Umbilical cord (tissue), 2 donors: ENCODE data around the gene STK17B. TPM values are rescaled to one million over a fixed set of nuclear protein-coding genes. Genes with fewer than 3 reads are reported as not detected.

Experiments
- DNase-seq: peaks from one replicate; pipeline ENCODE4 v3.0.0-alpha.2; 2015; ENCODE audit warnings: low spot score
- total RNA-seq: library from RNA; depleted of rRNA; stranded (reverse); fragments of >200 nt; gene quantifications from one replicate; pipeline ENCODE4 v1.2.3, GENCODE V29; 2014; ENCODE audit warnings: low replicate concordance; ENCODE audit not compliant: insufficient read depth

STK17B gene
- total RNA-seq, 1 donor from 2014 or later: 33.5 TPM

- DNase-seq: no peak
Observed at GRCh38 chr2:196159221-196159892, 12.0 kb downstream of the STK17B start.

GRCh38 chr2:196155575-196155974 lies 15.8 kb downstream of the STK17B start:
- DNase-seq: no peak

GRCh38 chr2:196153480-196153879 lies 17.9 kb downstream of the STK17B start:
- no peak for DNase-seq

- DNase-seq: no peak
Observed at GRCh38 chr2:196149948-196150347, 21.4 kb downstream of the STK17B start.

GRCh38 chr2:196148736-196149135 lies 22.6 kb downstream of the STK17B start:
- no peak for DNase-seq

- DNase-seq: no peak
Observed at GRCh38 chr2:196145256-196145655, 26.1 kb downstream of the STK17B start.

- DNase-seq: no peak
Observed at GRCh38 chr2:196144513-196145126, 26.8 kb downstream of the STK17B start.

- DNase-seq: no peak
Observed at GRCh38 chr2:196143730-196144131, 27.6 kb downstream of the STK17B start.

- no peak for DNase-seq
Observed at GRCh38 chr2:196142825-196143224, 28.6 kb downstream of the STK17B start.

- DNase-seq: no peak
Observed at GRCh38 chr2:196140213-196140612, 31.2 kb downstream of the STK17B start.

GRCh38 chr2:196137271-196137670 lies 34.1 kb downstream of the STK17B start:
- no peak for DNase-seq

GRCh38 chr2:196136151-196136550 lies 35.2 kb downstream of the STK17B start:
- DNase-seq: no peak

- no peak for DNase-seq
Observed at GRCh38 chr2:196131949-196132925, 39.1 kb downstream of the STK17B start.

GRCh38 chr2:196131384-196131937 lies 39.9 kb downstream of the STK17B start:
- no peak for DNase-seq

GRCh38 chr2:196130039-196130825 lies 41.1 kb downstream of the STK17B start:
- DNase-seq: no peak

- DNase-seq: no peak
Observed at GRCh38 chr2:196128749-196129148, 42.6 kb downstream of the STK17B start.

GRCh38 chr2:196125596-196125995 lies 45.8 kb downstream of the STK17B start:
- peak; percentile 23 for DNase-seq

GRCh38 chr2:196123679-196124373 lies 47.6 kb downstream of the STK17B start:
- peak; percentile 50 for DNase-seq

GRCh38 chr2:196119926-196120325 lies 51.5 kb downstream of the STK17B start:
- no peak for DNase-seq

GRCh38 chr2:196117214-196117705 lies 54.1 kb downstream of the STK17B start:
- no peak for DNase-seq
